T-cell (primary cell): ENCODE data around the gene TMEM208. TPM values are rescaled to one million over a fixed set of nuclear protein-coding genes. Genes with fewer than 3 reads are reported as not detected.

Experiments used
- ATAC-seq, 4 experiments: fragments of 200-7000 bp in 3 of 4; fragments of 150-1000 bp in 1 of 4; cut with Tn5 transposase; replicated peaks in 1 of 4; 1 replicate in 3 of 4; 2 replicates in 1 of 4; pipeline ENCODE4 v1.10.0; 2021; ENCODE audit warnings: moderate library complexity in 3 of 4, mild to moderate bottlenecking in 2 of 4, moderate number of reproducible peaks in 1 of 4
- CTCF ChIA-PET, 2 donors: fragments of 300-600 bp; sonication (Branson Sonifier 250); formaldehyde crosslinking; loops; one replicate each; lab custom pipeline; 2022; ENCODE audit warnings: antibody characterized with exemption in 2 of 2; lab: Charles Lee
- POLR2A ChIA-PET, 2 donors: fragments of 300-600 bp; sonication (Branson Sonifier 250); formaldehyde crosslinking; loops; one replicate each; lab custom pipeline; 2022; ENCODE audit warnings: antibody characterized with exemption in 2 of 2; lab: Charles Lee
- DNase-seq, 35 experiments: peaks; one replicate each; pipeline versions ENCODE4 v3.0.0 to v3.0.0-alpha.2; 2013 to 2023
- H3K27ac ChIP-seq: one replicate; pipeline ENCODE4 v1.5.1; 2013; ENCODE audit warnings: low read length
- H3K27me3 ChIP-seq, 2 experiments: replicated peaks in 1 of 2; 1 replicate in 1 of 2; 2 replicates in 1 of 2; pipeline versions ENCODE4 v1.6.1 to v1.7.0; 2013; ENCODE audit warnings: low read length in 1 of 2, mixed read lengths in 1 of 2; ENCODE audit not compliant: control insufficient read depth in 2 of 2, insufficient read depth in 2 of 2; ENCODE audit errors: extremely low read depth in 1 of 2
- H3K36me3 ChIP-seq, 2 donors: 1 replicate in 1 of 2; 2 replicates in 1 of 2; pipeline versions ENCODE4 v1.6.1 to v1.7.0; 2013; ENCODE audit warnings: low read length in 1 of 2; ENCODE audit not compliant: control insufficient read depth in 2 of 2, insufficient read depth in 1 of 2; ENCODE audit errors: extremely low read depth in 1 of 2
- H3K4me1 ChIP-seq, 2 experiments: 1 replicate in 1 of 2; 2 replicates in 1 of 2; pipeline versions ENCODE4 v1.6.1 to v1.7.0; 2013; ENCODE audit warnings: low read length in 2 of 2, mixed read lengths in 1 of 2; ENCODE audit not compliant: insufficient read depth in 2 of 2, control insufficient read depth in 1 of 2; ENCODE audit errors: extremely low read depth in 1 of 2
- H3K4me3 ChIP-seq, 2 donors: 1 replicate in 1 of 2; 2 replicates in 1 of 2; pipeline versions ENCODE4 v1.5.1 to v1.7.0; 2013; ENCODE audit warnings: mild to moderate bottlenecking in 2 of 2, low read length in 1 of 2, moderate library complexity in 1 of 2; ENCODE audit not compliant: control insufficient read depth in 1 of 2; ENCODE audit errors: extremely low read depth in 1 of 2
- H3K9me3 ChIP-seq: 2 replicates; pipeline ENCODE4 v1.7.0; 2013
- H3K27ac Mint-ChIP-seq, 2 donors: one replicate each; pipeline ENCODE4 v1.8.0; 2020 to 2021; ENCODE audit warnings: mild to moderate bottlenecking in 2 of 2, mixed read lengths in 2 of 2
- H3K27me3 Mint-ChIP-seq, 2 donors: one replicate each; pipeline ENCODE4 v1.8.0; 2021 to 2022; ENCODE audit warnings: mixed read lengths in 2 of 2
- H3K36me3 Mint-ChIP-seq: one replicate; pipeline ENCODE4 v1.8.0; 2021; ENCODE audit warnings: mixed read lengths
- H3K4me1 Mint-ChIP-seq, 3 donors: one replicate each; pipeline ENCODE4 v1.8.0; 2020 to 2022; ENCODE audit warnings: mixed read lengths in 3 of 3, mild to moderate bottlenecking in 1 of 3
- H3K4me3 Mint-ChIP-seq, 3 donors: one replicate each; pipeline ENCODE4 v1.8.0; 2020 to 2022; ENCODE audit warnings: mild to moderate bottlenecking in 3 of 3, mixed read lengths in 3 of 3, moderate library complexity in 3 of 3
- H3K9me3 Mint-ChIP-seq, 3 donors: one replicate each; pipeline ENCODE4 v1.8.0; 2020 to 2022; ENCODE audit warnings: mixed read lengths in 3 of 3
- WGBS: methylation state at CpG from one replicate; pipeline ENCODE4 v1.1.5; 2013; ENCODE audit warnings: missing lambda C conversion rate; ENCODE audit not compliant: insufficient coverage; 5-methylcytosine and 5-hydroxymethylcytosine counted together
- total RNA-seq, 35 experiments: library from RNA in 6 of 35; stranded (reverse) in 6 of 35; fragments of 120-200 nt in 1 of 35; gene quantifications; one replicate each; pipeline versions ENCODE4 v1.2.1 to v1.2.4 and lab custom pipeline; 2013 to 2026

Gene TMEM208
- total RNA-seq, 5 donors from 2014 or later (not counting 1 experiment from before 2014, with no cell fraction given): 28.5 to 40.3 (median 34.8) TPM

DNA sequence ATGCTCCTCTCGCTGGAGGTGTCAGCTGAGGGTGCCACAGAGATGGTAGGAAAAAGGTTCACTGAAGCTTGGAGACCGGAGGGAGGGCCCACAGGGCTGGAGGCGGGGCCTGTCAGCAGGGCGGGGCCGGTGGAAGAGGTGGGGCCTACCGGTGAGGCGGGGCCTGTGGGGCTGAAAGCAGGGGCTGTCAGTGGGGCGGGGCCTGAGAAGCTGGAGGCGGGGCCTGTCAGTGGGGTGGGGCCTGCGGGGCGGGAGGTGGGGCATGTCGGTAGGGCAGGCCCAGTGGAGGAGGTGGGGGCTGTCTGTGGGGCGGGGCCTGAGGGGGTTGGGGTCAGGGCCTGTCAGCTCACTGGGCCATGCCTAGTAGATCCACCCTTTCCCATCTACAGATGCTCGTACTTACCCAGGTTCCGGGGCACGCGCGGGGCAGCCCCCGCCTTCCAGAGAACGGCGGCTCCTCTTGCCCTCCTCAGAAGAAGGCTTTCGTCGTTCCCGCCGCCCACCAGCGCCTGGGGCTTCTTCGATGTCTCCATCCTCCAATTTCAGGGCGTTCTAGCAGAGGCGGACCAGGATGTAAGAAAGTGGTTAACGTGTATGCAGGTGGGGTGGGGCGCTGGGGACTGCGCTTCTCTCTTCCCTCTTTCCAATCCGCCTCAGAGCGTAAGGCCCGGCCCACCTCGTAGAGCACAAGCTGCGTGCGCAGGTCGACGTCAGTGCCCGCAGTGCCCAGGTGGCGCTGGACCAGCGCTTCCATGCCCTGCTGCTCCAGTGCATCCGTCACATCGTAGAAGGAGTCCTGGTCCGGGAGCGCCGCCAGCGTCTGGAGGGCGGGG, 9.8 kb downstream of the TMEM208 start:
- DNase-seq: peak; percentile 30 to 79 (median 63)
- WGBS: 95% methylated on average over 20 of the region's 50 CpGs
- H3K4me3 Mint-ChIP-seq: peak overlapping the region; percentile 43 to 72 (median 57)
- peaks cover 0 to 26% of the 10 kb centered on the region in 2 experiments for H3K4me1 ChIP-seq
- H3K27me3 Mint-ChIP-seq: no peaks in the 10 kb centered on the region
- ChIA-PET CTCF (interaction anchor here in 1 of 2 donors (0.7 kb wide), 1 partner anchor 39 kb away, joined by 5 read pairs; no protein-coding TSS in a partner anchor), POLR2A (no interaction called here)
- H3K27ac ChIP-seq: peak overlapping the region; percentile 57
- peak overlapping the region in 1 of 2 donors; percentile 27 for H3K4me3 ChIP-seq
- H3K27ac Mint-ChIP-seq: peak overlapping the region; percentile 91 to 92
- no peaks in the 10 kb centered on the region for H3K9me3 Mint-ChIP-seq
- ATAC-seq: peak; percentile 65 to 82 (median 72)
- H3K36me3 Mint-ChIP-seq: peaks cover 26% of the 10 kb centered on the region
- H3K9me3 ChIP-seq: no peaks in the 10 kb centered on the region
- H3K27me3 ChIP-seq: no peaks in the 10 kb centered on the region
- peaks cover 31 to 53% of the 10 kb centered on the region in 2 donors for H3K36me3 ChIP-seq
- peaks cover 0 to 18% (median 9%) of the 10 kb centered on the region in 3 donors for H3K4me1 Mint-ChIP-seq

DNA sequence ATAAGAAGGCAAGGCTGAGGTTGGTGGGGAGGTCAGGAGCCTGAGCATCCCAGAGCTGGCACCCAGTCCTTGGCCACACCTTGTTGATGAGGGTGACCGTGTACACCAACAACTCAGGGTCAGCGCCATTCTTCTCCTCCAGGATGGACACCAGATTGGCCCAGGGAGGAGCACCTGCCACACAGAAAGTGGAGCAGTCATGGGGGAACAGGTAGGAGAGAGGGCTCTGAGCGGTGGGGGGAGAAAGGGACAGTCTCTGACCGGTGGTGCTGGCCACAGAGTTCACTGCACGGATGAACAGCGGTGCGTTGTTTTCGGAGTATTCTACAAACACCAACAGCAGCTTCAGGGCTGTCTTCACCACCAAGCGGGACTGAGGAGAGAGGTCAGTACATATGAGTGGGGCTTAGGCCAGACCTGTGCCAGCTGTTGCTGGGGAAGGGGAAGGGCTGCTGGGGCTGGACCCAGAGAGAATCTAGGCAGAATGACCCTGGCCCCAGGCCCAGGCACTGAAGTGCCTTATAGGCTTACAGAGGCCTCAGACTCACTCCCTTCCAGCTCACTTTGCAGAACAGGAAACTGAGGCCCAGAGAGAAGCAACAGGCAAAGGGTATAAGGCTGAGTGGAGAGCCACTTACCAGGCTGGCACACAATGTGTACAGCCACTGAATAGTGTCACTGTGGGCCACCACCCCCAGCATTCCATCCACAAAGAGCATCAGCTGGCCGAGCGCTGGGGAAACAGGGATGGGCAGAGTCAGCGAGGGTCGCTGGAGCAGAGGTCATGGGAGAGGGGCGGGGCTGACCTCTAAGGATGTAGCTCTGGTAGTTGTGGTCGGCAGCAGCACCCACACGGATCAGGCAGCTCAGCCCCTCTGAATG, 10.7 kb downstream of the TMEM208 start:
- Mint-ChIP-seq H3K27me3 (no peaks in the 10 kb centered on the region), H3K9me3 (no peaks in the 10 kb centered on the region), H3K36me3 (peaks cover 26% of the 10 kb centered on the region), H3K27ac (peak overlapping the region in 1 of 2 donors; percentile 55), H3K4me3 (no peak overlapping the region), H3K4me1 (peaks cover 0 to 21% (median 11%) of the 10 kb centered on the region in 3 donors)
- 100% methylated on average over 1 of the region's 16 CpGs for WGBS
- ATAC-seq (no peak), DNase-seq (no peak)
- ChIA-PET CTCF (interaction anchor here in 1 of 2 donors (0.6 kb wide), 1 partner anchor 208 kb away, joined by 3 read pairs; no protein-coding TSS in a partner anchor), POLR2A (no interaction called here)
- Histone ChIP-seq H3K9me3 (no peaks in the 10 kb centered on the region), H3K4me1 (peaks cover 0 to 29% of the 10 kb centered on the region in 2 experiments), H3K36me3 (peaks cover 31 to 50% of the 10 kb centered on the region in 2 donors), H3K4me3 (no peak overlapping the region), H3K27ac (no peak overlapping the region), H3K27me3 (no peaks in the 10 kb centered on the region)

DNA sequence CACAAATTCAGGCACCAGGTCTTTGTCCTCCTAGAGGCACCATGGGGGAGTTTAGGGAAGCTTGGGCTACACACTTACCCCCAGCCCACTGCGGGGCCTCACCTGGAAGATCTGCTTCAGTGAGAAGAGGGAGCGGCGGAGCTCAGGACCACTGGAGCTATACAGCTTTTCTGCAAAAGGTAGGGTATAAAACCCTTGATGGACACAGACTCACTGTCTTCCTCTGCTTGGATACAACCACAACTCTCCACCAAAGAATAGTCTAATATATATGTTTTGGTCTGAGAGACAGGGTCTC, 11.3 kb downstream of the TMEM208 start:
- no peak for ATAC-seq
- ChIA-PET CTCF (interaction anchor here in 1 of 2 donors (0.6 kb wide), 1 partner anchor 208 kb away, joined by 3 read pairs; no protein-coding TSS in a partner anchor), POLR2A (no interaction called here)
- no CpG with 5 or more reads among the region's 3 CpGs for WGBS
- H3K4me1 ChIP-seq: peaks cover 0 to 29% of the 10 kb centered on the region in 2 experiments
- no peak overlapping the region for H3K4me3 ChIP-seq
- Mint-ChIP-seq H3K36me3 (peaks cover 26% of the 10 kb centered on the region), H3K4me1 (peaks cover 0 to 21% (median 12%) of the 10 kb centered on the region in 3 donors), H3K9me3 (no peaks in the 10 kb centered on the region), H3K27me3 (no peaks in the 10 kb centered on the region), H3K27ac (peak overlapping the region in 1 of 2 donors; percentile 37), H3K4me3 (no peak overlapping the region)
- no peak for DNase-seq
- no peaks in the 10 kb centered on the region for H3K9me3 ChIP-seq
- no peak overlapping the region for H3K27ac ChIP-seq
- no peaks in the 10 kb centered on the region for H3K27me3 ChIP-seq
- H3K36me3 ChIP-seq: peaks cover 31 to 49% of the 10 kb centered on the region in 2 donors

GRCh38 chr16:67238806-67239470, 12.0 kb downstream of the TMEM208 start:
- ChIA-PET POLR2A (no interaction called here), CTCF (interaction anchor here in 1 of 2 donors (1.1 kb wide), 1 partner anchor 41 kb away, joined by 4 read pairs; no protein-coding TSS in a partner anchor)
- peaks cover 23% of the 10 kb centered on the region for H3K36me3 Mint-ChIP-seq
- H3K4me1 Mint-ChIP-seq: peaks cover 2 to 28% (median 16%) of the 10 kb centered on the region in 3 donors
- no peaks in the 10 kb centered on the region for H3K27me3 Mint-ChIP-seq
- H3K9me3 Mint-ChIP-seq: no peaks in the 10 kb centered on the region
- Histone ChIP-seq H3K27me3 (no peaks in the 10 kb centered on the region), H3K4me3 (no peak overlapping the region), H3K27ac (no peak overlapping the region), H3K9me3 (no peaks in the 10 kb centered on the region), H3K36me3 (peaks cover 31 to 43% of the 10 kb centered on the region in 2 donors), H3K4me1 (peaks cover 0 to 36% of the 10 kb centered on the region in 2 experiments)
- WGBS: 100% methylated on average over 5 of the region's 9 CpGs
- H3K4me3 Mint-ChIP-seq: no peak overlapping the region
- ATAC-seq: no peak
- DNase-seq: no peak
- H3K27ac Mint-ChIP-seq: peak overlapping the region; percentile 22 to 37

- CTCF ChIA-PET: no interaction called here
- Mint-ChIP-seq H3K27ac (peak overlapping the region; percentile 5 to 11), H3K4me3 (no peak overlapping the region), H3K27me3 (no peaks in the 10 kb centered on the region), H3K4me1 (peaks cover 17 to 44% (median 32%) of the 10 kb centered on the region in 3 donors), H3K9me3 (no peaks in the 10 kb centered on the region), H3K36me3 (peaks cover 23% of the 10 kb centered on the region)
- no peaks in the 10 kb centered on the region for H3K9me3 ChIP-seq
- no peaks in the 10 kb centered on the region for H3K27me3 ChIP-seq
- DNase-seq: no peak
- WGBS: 100% methylated on average over 1 of the region's 4 CpGs
- peaks cover 4 to 43% of the 10 kb centered on the region in 2 experiments for H3K4me1 ChIP-seq
- no peak for ATAC-seq
- no peak overlapping the region for H3K4me3 ChIP-seq
- POLR2A ChIA-PET: no interaction called here
- no peak overlapping the region for H3K27ac ChIP-seq
- H3K36me3 ChIP-seq: peaks cover 26 to 32% of the 10 kb centered on the region in 2 donors
Measured at GRCh38 chr16:67240506-67240905, 13.6 kb downstream of the TMEM208 start.
